Fibroblast of skin of scalp (primary cell): Measurements from ENCODE around the gene NOL3.

Experiments
- DNase-seq: peaks from one replicate; pipeline ENCODE4 v3.0.0-alpha.2; 2013

NOL3 gene

GRCh38 chr16:67190448-67191399 lies 20.4 kb downstream of the NOL3 start:
- no peak for DNase-seq

- DNase-seq = no peak
Measured at GRCh38 chr16:67191411-67191994, 21.2 kb downstream of the NOL3 start.

- DNase-seq = peak; percentile 93
Measured at GRCh38 chr16:67191995-67192681, 21.8 kb downstream of the NOL3 start, which contains the start of gene E2F4. TSS of gene E2F4 (plus strand) at chr16:67192155. CDS start at chr16:67192228, 73 bp downstream.

- no peak for DNase-seq
Measured at GRCh38 chr16:67192781-67193361, 22.5 kb downstream of the NOL3 start.

- no peak for DNase-seq
Measured at GRCh38 chr16:67193536-67193935, 23.2 kb downstream of the NOL3 start.

GRCh38 chr16:67194260-67194659 lies 23.9 kb downstream of the NOL3 start:
- DNase-seq = no peak

- DNase-seq = no peak
Measured at GRCh38 chr16:67195676-67196075, 25.3 kb downstream of the NOL3 start.

GRCh38 chr16:67196881-67197280 lies 26.5 kb downstream of the NOL3 start:
- no peak for DNase-seq

GRCh38 chr16:67197704-67198103 lies 27.4 kb downstream of the NOL3 start:
- no peak for DNase-seq

GRCh38 chr16:67198238-67198734 lies 27.9 kb downstream of the NOL3 start:
- peak; percentile 55 for DNase-seq

GRCh38 chr16:67199011-67199807 lies 28.9 kb downstream of the NOL3 start, which contains the start of gene ELMO3:
TSS of gene ELMO3 (plus strand) at chr16:67199131. CDS start at chr16:67199327, 196 bp downstream.
- DNase-seq = no peak

- DNase-seq = no peak
Measured at GRCh38 chr16:67199808-67200198, 29.5 kb downstream of the NOL3 start.

GRCh38 chr16:67200491-67200890 lies 30.2 kb downstream of the NOL3 start:
- no peak for DNase-seq

- DNase-seq = no peak
Measured at GRCh38 chr16:67201411-67202345, 31.3 kb downstream of the NOL3 start.

GRCh38 chr16:67202426-67202825 lies 32.1 kb downstream of the NOL3 start:
- no peak for DNase-seq

- DNase-seq = no peak
Measured at GRCh38 chr16:67202956-67203493, 32.7 kb downstream of the NOL3 start.

- no peak for DNase-seq
Measured at GRCh38 chr16:67204076-67204475, 33.7 kb downstream of the NOL3 start.

GRCh38 chr16:67206129-67206837 lies 35.9 kb downstream of the NOL3 start:
- no peak for DNase-seq

GRCh38 chr16:67206838-67207248 lies 36.5 kb downstream of the NOL3 start:
- no peak for DNase-seq
